GM18519 (cell line): ENCODE measurements around the gene ELOVL2.

ENCODE experiments used
- ATAC-seq: cut with Tn5 transposase; IDR thresholded peaks from one replicate; pipeline ENCODE4 v1.9.1; 2021; ENCODE audit warnings: mild to moderate bottlenecking, moderate library complexity; ENCODE audit not compliant: unreplicated experiment, low FRiP score

ELOVL2 gene

DNA sequence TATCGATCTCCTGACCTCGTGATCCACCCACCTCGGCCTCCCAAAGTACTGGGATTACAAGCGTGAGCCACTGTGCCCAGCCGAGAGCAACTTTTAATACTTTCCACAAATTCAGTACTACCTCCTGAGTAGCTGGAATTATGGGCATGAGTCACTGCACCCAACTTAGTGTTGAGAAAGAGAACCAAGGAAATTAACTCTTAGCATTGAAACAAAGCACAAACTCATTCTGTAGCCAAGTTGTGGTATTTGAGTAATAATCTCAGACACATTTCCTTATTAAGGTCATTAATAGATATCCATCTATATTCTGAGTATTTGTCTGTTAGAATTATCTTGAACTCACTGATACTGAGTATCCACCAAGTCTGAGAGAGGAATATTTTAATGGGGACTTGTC, 14.3 kb upstream of the ELOVL2 start:
- ATAC-seq: no peak

DNA sequence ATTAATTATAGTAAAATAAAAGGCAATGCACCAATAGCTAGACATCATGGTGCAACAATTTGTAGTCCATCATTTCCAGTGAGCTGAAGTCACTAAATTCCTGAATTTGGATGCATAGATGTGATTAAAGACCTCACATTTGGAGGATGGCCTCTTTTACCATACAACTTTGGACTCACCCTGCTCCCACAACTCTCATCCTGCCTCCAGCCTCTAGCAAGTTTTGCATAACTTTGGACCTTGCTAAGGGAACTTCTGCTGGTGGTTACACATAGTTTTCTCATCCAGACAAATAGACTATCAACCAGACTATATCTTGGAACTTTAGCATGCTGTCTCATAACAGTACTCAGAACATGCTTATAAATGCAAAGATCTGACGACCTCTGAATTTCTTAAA, 12.8 kb upstream of the ELOVL2 start:
- no peak for ATAC-seq

DNA sequence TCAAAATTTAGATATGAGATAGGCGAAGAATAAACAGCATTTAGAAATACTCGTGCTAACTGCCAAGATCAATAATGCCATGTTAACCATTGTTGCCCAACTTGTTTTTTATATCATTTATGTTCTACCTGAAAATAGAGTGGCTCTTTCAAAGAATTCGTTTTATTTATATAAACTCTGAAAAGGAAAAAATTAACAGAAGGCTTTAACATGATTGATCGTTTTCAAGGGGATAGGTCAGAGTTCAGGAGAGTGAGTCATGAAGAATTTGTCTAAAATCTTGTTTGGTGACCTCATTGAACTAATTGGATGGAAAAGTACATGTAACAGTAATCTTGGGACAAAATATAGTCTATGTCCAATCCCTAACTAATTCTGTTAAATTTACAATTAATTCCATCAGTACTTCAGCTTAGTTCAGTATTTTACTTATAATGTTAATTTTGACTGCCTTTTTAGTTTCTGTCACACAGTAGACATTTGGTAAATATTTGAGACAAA, 11.1 kb upstream of the ELOVL2 start:
- no peak for ATAC-seq

DNA sequence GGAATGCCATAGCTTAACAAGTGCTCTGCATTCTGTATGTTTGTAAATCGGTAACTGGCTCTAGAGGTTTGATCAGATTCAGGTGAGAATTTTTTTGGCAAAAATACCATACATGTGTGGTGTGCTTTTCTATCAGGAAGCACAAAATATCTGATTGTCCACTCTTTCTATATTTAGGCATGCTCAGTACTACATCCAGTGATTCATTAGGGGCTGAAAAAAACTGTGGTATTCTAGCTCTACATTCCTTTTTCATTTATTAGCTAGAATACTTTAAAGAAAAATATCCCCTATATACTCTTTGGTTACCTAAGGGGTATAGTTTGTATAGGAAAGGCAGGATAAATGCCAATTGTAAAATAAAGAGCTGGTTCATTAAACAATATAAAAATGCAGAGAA, 10.6 kb upstream of the ELOVL2 start:
- no peak for ATAC-seq

DNA sequence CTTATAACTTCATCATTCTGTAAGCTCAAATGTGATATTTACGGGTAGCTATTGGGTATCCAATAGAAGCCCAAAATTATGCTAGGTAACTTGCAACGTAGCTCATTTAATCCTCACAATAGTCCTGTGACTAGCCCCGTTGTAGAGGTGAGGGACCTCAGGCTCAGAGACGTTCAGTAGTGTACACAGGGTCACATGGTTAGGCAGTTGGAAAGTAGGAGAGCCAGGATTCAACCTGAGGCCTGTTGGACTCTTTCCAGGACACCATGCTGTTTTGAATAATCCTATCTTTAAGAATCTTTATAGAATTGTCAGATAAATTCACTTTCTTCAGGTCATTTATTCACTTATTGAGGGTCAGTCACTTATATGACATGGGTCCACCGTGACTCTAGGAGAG, 9.2 kb upstream of the ELOVL2 start:
- no peak for ATAC-seq

DNA sequence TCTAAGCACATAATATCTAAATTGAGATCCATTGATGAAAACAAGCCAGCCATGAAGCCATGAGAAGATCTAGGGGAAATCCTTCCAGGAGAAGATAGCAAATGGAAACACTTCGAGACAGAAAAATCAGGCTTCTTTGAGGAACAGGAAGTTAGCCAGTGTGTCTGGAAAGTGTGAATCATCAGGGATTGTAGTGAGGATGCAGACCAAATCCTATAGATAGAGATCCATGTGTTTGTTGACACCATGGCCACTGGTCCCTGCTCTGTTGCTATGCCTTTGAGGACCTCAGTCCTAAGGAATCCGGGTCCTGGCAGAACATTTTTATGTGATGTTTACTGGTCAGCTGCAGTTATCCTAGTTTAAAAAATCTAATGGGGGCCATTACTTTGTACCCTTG, 6.6 kb upstream of the ELOVL2 start:
- no peak for ATAC-seq

DNA sequence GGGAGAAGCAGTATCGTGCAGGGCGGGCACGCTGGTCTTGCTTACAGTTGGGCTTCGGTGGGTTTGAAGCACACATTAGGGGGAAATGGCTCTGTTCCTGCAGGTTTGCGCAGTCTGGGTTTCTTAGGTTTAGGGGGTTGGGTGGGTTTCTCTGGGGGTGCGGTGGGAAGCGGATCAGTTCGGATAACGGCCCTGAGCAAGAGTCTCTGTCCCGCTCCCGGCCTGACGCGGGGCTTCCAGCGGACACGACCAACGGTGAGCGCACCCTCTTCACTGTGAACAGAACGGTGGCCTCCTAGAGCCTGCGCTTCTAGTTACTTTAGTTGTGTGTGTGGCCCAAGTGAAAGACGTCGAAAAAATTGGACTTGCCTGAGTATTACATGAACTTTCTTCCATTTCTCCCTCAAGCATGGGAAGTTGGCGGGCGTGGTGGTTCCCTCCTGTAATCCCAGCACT, 635 bp upstream of the ELOVL2 start:
- no peak for ATAC-seq

DNA sequence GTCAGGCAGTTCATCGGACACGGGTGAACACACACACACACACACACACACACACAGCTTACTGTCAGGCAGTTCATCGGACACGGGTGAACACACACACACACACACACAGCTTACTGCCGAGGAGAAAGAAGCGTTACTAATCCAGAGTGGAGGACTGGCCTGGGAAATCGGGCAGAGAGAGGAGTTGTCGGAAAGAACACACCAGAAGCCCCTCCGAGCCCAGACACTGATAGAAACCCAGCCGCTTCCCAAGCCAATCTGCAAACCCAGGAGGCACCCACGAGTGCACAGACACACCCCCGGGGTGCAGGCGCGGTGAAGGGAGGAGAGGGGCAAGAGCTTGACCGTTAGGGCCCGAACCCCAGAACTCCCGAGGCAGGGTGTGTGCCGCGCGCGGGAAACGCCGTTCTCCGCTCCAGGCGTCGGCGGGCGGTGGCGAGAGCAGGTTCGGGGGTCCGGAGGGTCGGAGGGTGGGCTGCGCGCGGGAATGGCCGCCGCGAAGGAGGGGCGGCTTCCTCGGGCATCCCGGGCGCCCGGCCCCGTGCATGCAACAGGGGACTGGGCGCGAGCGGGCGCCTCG, 636 bp downstream of the ELOVL2 start:
- ATAC-seq: no peak

DNA sequence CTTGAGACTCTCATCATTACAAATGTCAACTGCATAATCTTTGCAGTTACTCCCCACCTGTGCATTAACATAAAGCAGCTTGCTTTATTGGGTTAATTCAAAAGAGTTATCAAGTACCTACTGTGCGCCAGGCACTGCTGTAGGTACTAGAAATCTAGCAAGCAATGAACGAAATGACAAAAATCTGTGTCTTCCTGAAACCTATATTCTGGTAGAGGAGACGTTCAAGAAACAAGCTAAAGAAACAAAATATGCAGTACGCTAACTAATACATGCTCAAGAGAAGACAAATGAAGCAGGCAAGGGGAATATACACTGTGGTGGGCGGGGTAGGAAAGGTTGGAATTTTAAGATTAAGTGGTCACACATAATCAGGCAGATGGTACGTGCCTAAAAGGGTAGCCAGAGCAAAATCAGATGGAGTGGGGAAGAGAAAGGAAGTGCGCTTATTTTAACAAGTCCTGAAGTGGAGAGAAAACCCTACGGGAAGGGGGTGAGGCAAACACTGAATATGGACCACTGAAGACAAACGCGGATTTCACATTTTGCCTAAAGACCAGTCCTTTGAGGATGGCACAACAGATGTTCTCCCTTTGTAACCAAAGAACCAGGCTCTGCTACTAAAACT, 1.2 kb downstream of the ELOVL2 start:
- ATAC-seq: no peak

DNA sequence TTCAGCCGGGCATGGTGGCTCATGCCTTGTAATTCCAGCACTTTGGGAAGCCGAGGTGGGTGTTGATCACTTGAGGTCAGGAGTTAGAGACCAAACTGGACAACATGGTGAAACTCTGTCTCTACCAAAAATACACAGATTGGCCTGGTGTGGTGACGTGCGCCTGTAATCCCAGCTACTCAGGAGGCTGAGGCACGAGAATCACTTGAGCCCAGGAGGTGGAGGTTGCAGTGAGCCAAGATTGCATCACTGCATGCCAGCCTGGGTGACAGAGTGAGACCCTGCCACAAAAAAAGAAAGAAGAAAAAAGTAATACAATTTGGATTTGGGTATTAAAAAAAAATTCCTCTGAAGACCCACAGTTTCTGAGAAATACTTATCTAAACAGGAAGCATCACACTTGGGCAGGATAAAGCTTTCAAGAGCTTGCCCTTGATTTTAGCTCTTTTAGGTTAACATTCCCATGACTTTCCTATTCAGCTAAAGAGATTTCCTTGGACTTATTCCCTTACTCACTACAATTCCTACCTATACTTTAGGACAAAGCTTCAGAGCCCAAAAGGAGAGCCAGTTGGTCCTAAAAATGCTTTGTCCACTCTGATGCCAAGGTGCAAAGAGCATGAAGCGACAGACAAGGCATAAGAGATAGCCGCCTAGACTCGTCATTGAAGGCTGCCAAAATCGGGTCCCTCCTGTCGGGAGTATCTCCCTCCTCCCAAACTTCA, 1.9 kb downstream of the ELOVL2 start:
- no peak for ATAC-seq

DNA sequence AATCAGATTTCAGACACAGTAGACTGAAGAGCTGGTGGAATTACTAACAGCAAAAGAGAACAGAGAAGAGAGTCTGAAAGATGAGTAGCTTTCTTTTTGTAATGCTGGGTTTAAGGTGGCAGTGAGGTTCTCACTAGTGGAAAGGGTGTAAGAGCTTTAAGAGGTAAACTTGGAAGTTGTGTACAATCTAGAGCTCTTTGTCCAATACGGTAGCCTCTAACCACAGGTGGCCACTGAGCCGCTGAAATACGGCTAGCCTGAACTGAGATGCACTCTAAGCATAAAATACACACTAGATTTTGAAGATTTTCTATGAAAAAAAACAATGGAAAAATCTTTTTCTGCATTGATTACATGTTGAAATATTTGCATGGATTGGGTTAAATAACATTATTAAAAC, 4.0 kb downstream of the ELOVL2 start:
- no peak for ATAC-seq

DNA sequence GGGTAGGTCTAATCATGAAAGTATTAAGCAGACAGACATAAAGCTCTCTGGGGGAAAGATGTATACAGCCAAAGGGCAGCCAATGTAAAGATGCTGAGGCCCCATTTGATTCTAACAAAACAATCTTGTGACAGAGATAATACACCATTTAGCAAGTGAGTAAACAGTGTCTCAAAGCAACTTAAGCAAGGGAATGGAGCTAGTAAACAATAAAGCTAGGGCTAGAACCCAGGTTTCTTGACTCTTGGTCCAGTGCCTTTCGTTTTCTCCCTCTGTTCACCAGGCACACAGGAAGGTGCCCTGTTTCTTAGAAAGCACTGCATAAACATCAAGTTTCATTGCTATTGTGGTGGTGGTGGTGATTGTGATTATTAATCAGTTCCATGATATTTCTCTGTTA, 5.1 kb downstream of the ELOVL2 start:
- no peak for ATAC-seq

DNA sequence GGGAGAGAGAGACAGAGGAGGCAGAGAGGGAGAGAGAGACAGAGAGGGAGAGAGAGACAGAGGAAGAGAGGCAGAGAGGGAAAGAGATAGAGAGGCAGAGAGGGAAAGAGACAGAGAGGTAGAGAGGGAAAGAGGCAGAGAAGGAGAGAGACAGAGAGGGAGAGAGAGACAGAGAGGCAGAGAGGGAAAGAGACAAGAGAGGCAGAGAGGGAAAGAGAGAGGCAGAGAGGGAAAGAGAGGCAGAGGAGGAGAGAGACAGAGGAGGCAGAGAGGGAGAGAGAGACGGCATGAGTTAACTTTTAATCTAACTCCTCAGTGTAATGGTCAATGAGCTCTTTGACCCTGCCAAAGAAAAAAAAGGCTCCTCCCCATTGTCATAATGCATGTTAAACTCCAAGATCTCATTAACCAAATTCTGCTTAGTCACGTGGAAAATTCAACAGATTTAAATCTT, 7.1 kb downstream of the ELOVL2 start:
- no peak for ATAC-seq

DNA sequence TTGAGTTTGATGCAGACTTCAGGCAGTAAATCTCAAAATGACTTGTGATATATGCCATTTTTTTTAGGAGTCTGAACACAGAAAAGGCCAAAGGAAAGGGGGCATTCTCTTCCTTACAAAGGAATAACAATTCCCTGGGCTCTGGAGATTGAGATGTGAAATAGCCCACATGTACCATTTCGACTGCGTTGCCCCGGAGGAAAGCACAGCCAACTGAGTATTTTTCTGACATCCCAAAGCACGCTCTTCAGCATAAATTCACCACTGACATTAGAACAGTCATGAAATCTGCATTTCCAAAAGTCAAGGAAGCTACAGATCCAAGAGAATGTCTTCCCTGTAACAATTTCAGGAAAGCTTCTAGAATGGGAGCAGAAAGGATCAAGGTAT, 7.8 kb downstream of the ELOVL2 start:
- ATAC-seq: no peak

DNA sequence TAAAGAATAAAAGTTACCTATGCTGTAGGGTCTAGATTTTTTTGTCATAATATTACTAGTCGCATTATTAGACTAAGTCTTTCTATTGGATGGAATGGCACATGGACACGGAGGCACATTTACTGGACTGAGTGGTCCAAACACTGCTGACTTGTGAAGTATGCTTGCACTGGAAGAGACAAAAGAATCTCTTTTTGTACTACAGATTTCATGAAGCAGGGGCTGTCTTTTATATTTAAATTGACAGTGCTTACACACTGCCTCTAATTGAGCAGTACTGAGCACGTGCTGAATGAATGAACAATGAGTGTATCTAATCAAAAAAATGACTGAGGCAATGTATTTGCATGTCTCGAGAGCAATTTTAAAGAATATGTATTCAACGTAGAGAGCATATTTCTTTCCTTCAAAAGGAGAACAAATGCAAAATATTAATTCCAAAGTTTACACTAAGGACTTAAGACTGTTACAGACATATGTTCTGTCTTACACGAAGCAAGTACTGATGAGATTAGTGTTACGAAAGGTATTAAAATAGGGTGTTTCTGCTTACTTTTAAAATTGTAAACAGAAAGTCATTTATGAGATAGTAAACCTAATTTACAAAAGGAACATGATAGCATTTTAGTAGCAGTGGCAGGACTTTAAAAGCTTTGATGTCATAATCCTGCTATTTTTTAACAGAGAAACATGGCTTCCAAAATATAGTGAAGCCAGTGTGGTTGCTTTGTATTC, 8.3 kb downstream of the ELOVL2 start:
- no peak for ATAC-seq

DNA sequence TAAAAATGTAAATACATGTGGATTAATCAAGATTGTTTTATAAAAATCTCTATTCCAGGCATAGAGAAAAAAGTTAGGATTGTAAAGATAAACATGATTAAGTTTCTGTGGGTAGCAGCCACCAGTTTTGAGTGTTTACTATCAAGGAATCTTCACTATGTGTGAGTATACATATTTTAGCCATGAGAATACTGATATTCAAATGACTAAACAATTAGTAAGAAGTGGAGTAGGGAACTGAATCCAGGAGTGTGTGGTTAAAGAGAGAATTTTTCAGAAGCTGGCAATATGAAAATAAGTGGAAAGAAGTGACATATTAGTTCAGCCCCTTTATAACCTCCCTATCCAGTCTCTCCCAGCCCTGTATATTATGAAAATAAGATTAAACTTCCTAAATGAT, 10.3 kb downstream of the ELOVL2 start:
- no peak for ATAC-seq

DNA sequence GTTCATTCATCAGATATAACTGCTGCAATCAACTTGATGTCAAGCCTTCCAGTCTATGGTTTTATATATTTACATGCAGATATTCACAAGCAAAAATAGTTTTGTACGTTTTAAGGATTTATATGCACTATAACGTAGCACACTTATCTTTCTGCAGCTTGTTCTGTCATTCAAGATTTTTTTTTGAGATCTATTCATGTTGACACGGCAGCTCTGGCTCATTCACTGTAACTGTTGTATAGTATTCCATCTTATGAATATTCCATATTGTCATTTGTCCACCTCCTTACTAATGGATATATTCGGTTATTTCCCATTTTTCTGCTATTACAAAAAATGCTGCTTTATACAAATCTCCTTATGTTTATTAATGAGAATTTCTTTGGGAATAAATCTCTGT, 13.2 kb downstream of the ELOVL2 start:
- no peak for ATAC-seq

DNA sequence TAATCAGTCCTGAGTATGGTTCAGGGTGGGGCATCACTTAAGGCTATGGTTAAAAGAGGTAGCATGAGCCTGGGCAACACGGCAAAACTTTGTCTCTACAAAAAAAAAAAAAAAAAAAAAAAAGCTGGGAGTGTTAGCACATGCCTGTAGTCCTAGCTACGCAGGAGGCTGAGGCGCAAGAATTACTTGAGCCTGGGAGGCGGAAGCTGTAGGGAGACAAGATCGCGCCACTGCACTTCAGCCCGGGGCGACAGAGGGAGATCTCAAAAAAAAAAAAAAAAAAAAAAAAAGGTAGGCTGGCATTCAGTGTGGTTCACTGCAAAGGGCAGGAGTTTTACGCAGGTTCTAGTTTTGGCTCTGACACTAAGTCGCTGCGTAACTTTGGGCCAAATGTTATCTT, 15.1 kb downstream of the ELOVL2 start:
- ATAC-seq: no peak

DNA sequence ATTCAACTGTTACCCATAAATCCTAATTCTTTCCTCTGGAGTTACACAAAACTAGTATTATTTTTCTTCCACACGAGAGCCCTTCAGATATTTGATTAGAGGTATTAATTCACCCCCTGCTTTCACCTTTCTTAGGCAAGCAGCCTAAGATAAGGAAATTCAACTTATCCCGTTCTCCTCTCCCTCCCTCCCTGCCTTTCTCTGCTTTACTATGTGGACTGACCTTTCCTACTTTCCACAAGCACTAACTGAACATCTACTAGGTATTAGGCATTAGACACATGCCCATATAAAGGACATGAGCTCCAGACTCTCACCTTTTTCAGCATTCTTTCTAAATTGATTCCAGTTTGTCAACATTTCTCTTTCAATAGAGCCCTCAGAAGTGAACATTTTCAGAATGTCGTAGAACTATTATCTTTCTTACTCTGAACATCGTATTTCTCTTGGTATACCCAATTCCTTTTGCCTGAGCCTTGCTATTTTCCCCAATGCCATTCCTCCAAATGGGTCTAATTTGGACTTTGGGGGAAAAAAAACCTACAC, 16.5 kb downstream of the ELOVL2 start:
- no peak for ATAC-seq

DNA sequence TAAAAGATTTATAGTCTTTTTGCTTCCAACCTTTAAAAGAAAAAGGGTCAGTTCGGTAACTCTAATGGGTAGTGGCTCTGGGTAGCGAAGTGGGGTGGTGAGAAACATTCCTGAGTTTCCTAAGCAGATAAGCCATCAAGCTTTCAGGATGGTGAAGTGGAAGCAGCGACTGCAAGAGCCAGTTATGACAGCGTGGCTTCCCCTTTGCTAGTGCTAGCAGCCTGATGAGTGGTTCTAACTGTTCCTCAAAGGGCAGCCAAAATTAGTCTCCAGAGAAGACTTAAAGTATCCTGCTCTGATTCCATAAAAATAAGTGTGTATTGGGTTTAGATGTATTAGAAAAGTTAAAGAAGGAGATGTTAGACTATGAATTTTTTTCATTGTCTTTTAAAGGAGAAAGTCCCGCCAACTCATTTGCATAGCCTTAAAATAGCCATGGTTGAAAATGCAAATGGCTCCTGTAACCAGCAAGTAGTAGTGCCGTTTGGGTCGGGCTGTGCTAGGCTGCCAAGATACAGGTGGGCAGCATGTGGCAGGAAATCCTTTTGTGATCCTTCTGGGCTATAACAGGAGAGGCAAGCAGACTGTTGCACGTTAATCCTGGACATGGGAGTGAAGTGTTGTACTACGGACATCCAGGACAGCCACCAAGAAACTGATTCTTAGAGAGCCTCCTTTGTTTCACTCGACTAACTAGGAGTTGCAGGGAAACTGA, 18.0 kb downstream of the ELOVL2 start:
- peak; percentile 70 for ATAC-seq
